Aorta (tissue), 5 donors: ENCODE results near the gene HIRIP3. TPM values are rescaled to one million over a fixed set of nuclear protein-coding genes. Genes with fewer than 3 reads are reported as not detected.
A peak's percentile ranks its signal among the peaks of the same experiment; 100 is the strongest.

Experiments used
- ATAC-seq: fragments of 200-7000 bp; cut with Tn5 transposase; one replicate; pipeline ENCODE4 v1.9.1; 2022; ENCODE audit warnings: moderate library complexity; ENCODE audit not compliant: low FRiP score
- DNase-seq, 2 donors: peaks; one replicate each; pipeline ENCODE4 v3.0.0-alpha.2; 2020
- H3K27ac ChIP-seq, 2 donors: one replicate each; pipeline ENCODE4 v1.5.1; 2013; ENCODE audit warnings: low read length in 2 of 2, mild to moderate bottlenecking in 2 of 2, moderate library complexity in 2 of 2, control low read depth in 1 of 2, inconsistent platforms in 1 of 2, low read depth in 1 of 2
- H3K27me3 ChIP-seq, 2 donors: one replicate each; pipeline ENCODE4 v1.6.1; 2013; ENCODE audit warnings: control low read depth in 1 of 2, low read length in 1 of 2, mild to moderate bottlenecking in 1 of 2, moderate library complexity in 1 of 2; ENCODE audit not compliant: insufficient read depth in 2 of 2, control insufficient read depth in 1 of 2
- H3K36me3 ChIP-seq, 2 donors: one replicate each; pipeline ENCODE4 v1.6.1; 2013; ENCODE audit warnings: control low read depth in 1 of 2, low read length in 1 of 2, mild to moderate bottlenecking in 1 of 2; ENCODE audit not compliant: insufficient read depth in 2 of 2, control insufficient read depth in 1 of 2
- H3K4me1 ChIP-seq, 2 donors: one replicate each; pipeline ENCODE4 v1.6.1; 2013; ENCODE audit warnings: low read length in 2 of 2, control low read depth in 1 of 2, mild to moderate bottlenecking in 1 of 2, moderate library complexity in 1 of 2; ENCODE audit not compliant: insufficient read depth in 2 of 2, control insufficient read depth in 1 of 2
- H3K4me3 ChIP-seq, 2 donors: one replicate each; pipeline ENCODE4 v1.5.1; 2013; ENCODE audit warnings: low read length in 2 of 2, control low read depth in 1 of 2, mild to moderate bottlenecking in 1 of 2
- H3K9me3 ChIP-seq: one replicate; pipeline ENCODE4 v1.6.1; 2013; ENCODE audit warnings: mild to moderate bottlenecking, low read length; ENCODE audit not compliant: control insufficient read depth
- WGBS, 2 donors: extraction: QIAGEN DNeasy Blood & Tissue Kit; methylation state at CpG; one replicate each; pipeline ENCODE4 v1.1.7; 2013; 5-methylcytosine and 5-hydroxymethylcytosine counted together
- intact Hi-C, 2 donors: fragments of 100-400 bp; cut with DNase I; formaldehyde crosslinking; loops; one replicate each; pipeline versions ENCODE4 v1.14.2 to v1.15.0; 2022
- polyA plus RNA-seq, 2 donors: library from polyadenylated mRNA; stranded (reverse); fragments of 200-250 nt; gene quantifications; one replicate each; pipeline ENCODE4 v1.2.3, GENCODE V29; 2013
- total RNA-seq, 2 donors: library from RNA; stranded (reverse); fragmentation: NEBNext Ultra II Directional; extraction: Animal tissue kit (Norgen Biotek cat#: 25700); gene quantifications; one replicate each; pipeline ENCODE4 v1.2.1, GENCODE V29; 2021
- donor health status: healthy with polysubstance abuse.
- donor health status: Bipolar disorder and iron deficiency.
- donor health status: DM: no; HTN: no; CAD: no.
- donor health status: DM: no; HTN: no; CAD: no.
- donor health status: DM: yes; HTN: yes; CAD: no.

Gene HIRIP3
- total and polyA plus RNA-seq, 4 donors, result 7.9 to 23.6 (median 11.0) TPM

- H3K4me1 ChIP-seq, result no peaks in the 10 kb centered on the region
- no peaks in the 10 kb centered on the region for H3K9me3 ChIP-seq
- WGBS, 2 donors, result 0 to 1% methylated on average over 64 to 65 of the region's 65 CpGs
- H3K27ac ChIP-seq, result peak within 1 kb of the TSS in 1 of 2 donors; percentile 79
- peak within 1 kb of the TSS; percentile 62 to 66 for H3K4me3 ChIP-seq
- H3K27me3 ChIP-seq, result no peaks in the 10 kb centered on the region
- peak; percentile 99 to 100 for DNase-seq
- peak; percentile 99 for ATAC-seq
- intact Hi-C loops, result loop anchor here in 1 of 2 donors (2.0 to 10.0 kb wide), 3 partner anchors 34 to 181 kb away; partner anchors contain the start of genes KCTD13, PAGR1, PRRT2 and TMEM219
- no peaks in the 10 kb centered on the region for H3K36me3 ChIP-seq
These were observed 721 bp upstream of the HIRIP3 start, which contains the start of gene INO80E for GRCh38 chr16:29995911-29996765. Gene INO80E (plus strand): TSS chr16:29996241. CDS start chr16:29996311, 70 bp downstream.

- Histone ChIP-seq H3K9me3 (no peaks in the 10 kb centered on the region), H3K27ac (peak overlapping the region in 1 of 2 donors; percentile 10), H3K4me3 (peak overlapping the region; percentile 62 to 66), H3K27me3 (no peaks in the 10 kb centered on the region), H3K4me1 (no peaks in the 10 kb centered on the region), H3K36me3 (no peaks in the 10 kb centered on the region)
- ATAC-seq, result peak; percentile 62
- DNase-seq, result peak; percentile 66 to 86
- WGBS, 2 donors, result 5 to 6% methylated on average over 19 to 24 of the region's 24 CpGs
- intact Hi-C loops, result loop anchor here in 1 of 2 donors (2.0 to 10.0 kb wide), 3 partner anchors 32 to 180 kb away; partner anchors contain the start of genes KCTD13, PAGR1, PRRT2 and TMEM219
These were observed 655 bp downstream of the HIRIP3 start for GRCh38 chr16:29994600-29995323.

GRCh38 chr16:29993903-29994599 lies 1.4 kb downstream of the HIRIP3 start:
- intact Hi-C loops, result loop anchor here in 1 of 2 donors (2.0 to 10.0 kb wide), 2 partner anchors 67 to 179 kb away; partner anchors contain the start of genes KCTD13, PAGR1 and PRRT2
- Histone ChIP-seq H3K36me3 (no peaks in the 10 kb centered on the region), H3K4me3 (no peak overlapping the region), H3K9me3 (no peaks in the 10 kb centered on the region), H3K27ac (no peak overlapping the region), H3K4me1 (no peaks in the 10 kb centered on the region), H3K27me3 (no peaks in the 10 kb centered on the region)
- 79 to 82% methylated on average over 9 of the region's 9 CpGs for WGBS, 2 donors
- DNase-seq (no peak), ATAC-seq (no peak)

- Histone ChIP-seq H3K9me3 (no peaks in the 10 kb centered on the region), H3K4me3 (no peak overlapping the region), H3K27ac (no peak overlapping the region), H3K36me3 (no peaks in the 10 kb centered on the region), H3K4me1 (no peaks in the 10 kb centered on the region), H3K27me3 (no peaks in the 10 kb centered on the region)
- WGBS, 2 donors, result 84 to 87% methylated on average over 22 to 25 of the region's 25 CpGs
- DNase-seq (peak; percentile 23 to 68), ATAC-seq (no peak)
- intact Hi-C loops, result loop anchor here in 1 of 2 donors (10.0 kb wide), 1 partner anchor 179 kb away; the partner anchor contains the start of genes PAGR1 and PRRT2
These were observed 2.1 kb downstream of the HIRIP3 start for GRCh38 chr16:29993191-29993902.

- H3K9me3 ChIP-seq, result no peaks in the 10 kb centered on the region
- intact Hi-C loops, result loop anchor here in 1 of 2 donors (10.0 kb wide), 1 partner anchor 178 kb away; the partner anchor contains the start of genes PAGR1 and PRRT2
- no peaks in the 10 kb centered on the region for H3K27me3 ChIP-seq
- no peak overlapping the region for H3K4me3 ChIP-seq
- no peaks in the 10 kb centered on the region for H3K36me3 ChIP-seq
- peak; percentile 29 to 57 for DNase-seq
- H3K27ac ChIP-seq, result no peak overlapping the region
- 45 to 55% methylated on average over 7 of the region's 7 CpGs for WGBS, 2 donors
- no peaks in the 10 kb centered on the region for H3K4me1 ChIP-seq
- no peak for ATAC-seq
These were observed 3.0 kb downstream of the HIRIP3 start for GRCh38 chr16:29992344-29992967.

- no peak overlapping the region for H3K4me3 ChIP-seq
- H3K27me3 ChIP-seq, result no peaks in the 10 kb centered on the region
- no peak overlapping the region for H3K27ac ChIP-seq
- 59 to 70% methylated on average over 5 of the region's 5 CpGs for WGBS, 2 donors
- no peaks in the 10 kb centered on the region for H3K4me1 ChIP-seq
- H3K36me3 ChIP-seq, result no peaks in the 10 kb centered on the region
- intact Hi-C loops, result loop anchor here in 1 of 2 donors (10.0 kb wide), 1 partner anchor 177 kb away; the partner anchor contains the start of genes PAGR1 and PRRT2
- ATAC-seq (no peak), DNase-seq (peak; percentile 43 to 62)
- no peaks in the 10 kb centered on the region for H3K9me3 ChIP-seq
These were observed 3.9 kb downstream of the HIRIP3 start for GRCh38 chr16:29991571-29991904.

- Histone ChIP-seq H3K9me3 (no peaks in the 10 kb centered on the region), H3K4me1 (no peaks in the 10 kb centered on the region), H3K4me3 (no peak overlapping the region), H3K36me3 (peaks cover 0 to 4% of the 10 kb centered on the region in 2 donors), H3K27ac (no peak overlapping the region), H3K27me3 (no peaks in the 10 kb centered on the region)
- ATAC-seq, result no peak
- WGBS, 2 donors, result 90% methylated on average over 31 to 35 of the region's 35 CpGs
- DNase-seq, result peak; percentile 42 to 61
- intact Hi-C loops, result loop anchor here in 1 of 2 donors (10.0 kb wide), 1 partner anchor 176 kb away; the partner anchor contains the start of genes PAGR1 and PRRT2
These were observed 4.4 kb downstream of the HIRIP3 start for GRCh38 chr16:29990883-29991570.
